IMR-90 (cell line): ENCODE data around the gene SREK1IP1. TPM values are rescaled to one million over a fixed set of nuclear protein-coding genes. Genes with fewer than 3 reads are reported as not detected.

Experiments
- ATAC-seq: fragments of 200-7000 bp; cut with Tn5 transposase; 2 replicates; pipeline ENCODE4 v1.9.1; 2020; ENCODE audit warnings: low read depth, mild to moderate bottlenecking, moderate library complexity
- BruUV-seq: library from RNA; stranded (reverse); fragments of 400-500 nt; replicated peaks from 2 replicates; lab custom pipeline; 2021; lab: Mats Ljungman, UMichigan
- CTCF ChIA-PET: fragments of 300-600 bp; formaldehyde crosslinking; extraction: SDS; loops from one replicate; lab custom pipeline; 2021; ENCODE audit warnings: antibody characterized with exemption; lab: Yijun Ruan, JAX
- POLR2A ChIA-PET: fragments of 300-600 bp; sonication (Branson Sonifier 250); formaldehyde crosslinking; loops from one replicate; lab custom pipeline; 2022; ENCODE audit warnings: antibody characterized with exemption; ENCODE audit not compliant: unreplicated experiment; lab: Charles Lee
- DNase-seq: peaks from one replicate; pipeline ENCODE4 v3.0.0; 2013
- H2AFZ ChIP-seq: replicated peaks from 2 replicates; pipeline ENCODE3; 2013; ENCODE audit warnings: low read length, mild to moderate bottlenecking; ENCODE audit not compliant: poor library complexity
- H2AK5ac ChIP-seq: 2 replicates; pipeline ENCODE4 v1.6.1; 2013; ENCODE audit warnings: low read depth, low read length, inconsistent platforms
- H2AK9ac ChIP-seq: replicated peaks from 2 replicates; pipeline ENCODE3; 2013; ENCODE audit warnings: mild to moderate bottlenecking, low read depth, low read length, moderate library complexity; ENCODE audit not compliant: poor library complexity
- H2BK120ac ChIP-seq: 2 replicates; pipeline ENCODE4 v1.6.1; 2013; ENCODE audit warnings: low read depth, low read length, inconsistent platforms
- H2BK15ac ChIP-seq: 3 replicates; pipeline ENCODE4 v1.6.1; 2013; ENCODE audit warnings: low read depth, low read length, inconsistent platforms
- H2BK20ac ChIP-seq: 2 replicates; pipeline ENCODE4 v1.6.1; 2013; ENCODE audit warnings: low read depth, mild to moderate bottlenecking, inconsistent platforms, low read length, moderate library complexity
- H2BK5ac ChIP-seq: 2 replicates; pipeline ENCODE4 v1.6.1; 2013; ENCODE audit warnings: mild to moderate bottlenecking, low read depth, low read length, inconsistent platforms; ENCODE audit not compliant: poor library complexity, severe bottlenecking
- H3K14ac ChIP-seq: replicated peaks from 2 replicates; pipeline ENCODE4 v1.6.1; 2013; ENCODE audit warnings: low read depth, low read length, inconsistent platforms
- H3K18ac ChIP-seq: 2 replicates; pipeline ENCODE4 v1.6.1; 2013; ENCODE audit warnings: low read depth, low read length, control low read depth
- H3K23ac ChIP-seq: 2 replicates; pipeline ENCODE4 v1.6.1; 2013; ENCODE audit warnings: low read depth, low read length, inconsistent platforms
- H3K27ac ChIP-seq: 2 replicates; pipeline ENCODE4 v1.5.1; 2013; ENCODE audit warnings: mild to moderate bottlenecking, control low read depth, low read length; ENCODE audit not compliant: insufficient read depth
- H3K27me3 ChIP-seq: 2 replicates; pipeline ENCODE4 v1.6.1; 2013; ENCODE audit warnings: low read length; ENCODE audit not compliant: control insufficient read depth, insufficient read depth
- H3K36me3 ChIP-seq: 2 replicates; pipeline ENCODE4 v1.6.1; 2013; ENCODE audit warnings: low read length, mixed read lengths; ENCODE audit not compliant: control insufficient read depth, insufficient read depth
- H3K4ac ChIP-seq: 2 replicates; pipeline ENCODE4 v1.6.1; 2013; ENCODE audit warnings: low read depth, low read length, inconsistent platforms
- H3K4me1 ChIP-seq: 2 replicates; pipeline ENCODE4 v1.6.1; 2013; ENCODE audit warnings: low read length, mixed read lengths; ENCODE audit not compliant: control insufficient read depth, insufficient read depth
- H3K4me2 ChIP-seq: 2 replicates; pipeline ENCODE4 v1.6.1; 2013; ENCODE audit warnings: low read depth, mild to moderate bottlenecking, control low read depth, low read length, moderate library complexity
- H3K4me3 ChIP-seq: 2 replicates; pipeline ENCODE4 v1.5.1; 2013; ENCODE audit warnings: low read depth, mild to moderate bottlenecking, control low read depth, low read length, moderate library complexity; ENCODE audit not compliant: insufficient read depth
- H3K56ac ChIP-seq: 2 replicates; pipeline ENCODE4 v1.6.1; 2013; ENCODE audit warnings: low read length, inconsistent platforms; ENCODE audit not compliant: insufficient read depth; ENCODE audit errors: extremely low read depth
- H3K79me1 ChIP-seq, 2 experiments: 2 replicates each; pipeline ENCODE4 v1.6.1; 2013; ENCODE audit warnings: low read length in 2 of 2, inconsistent platforms in 1 of 2, low read depth in 1 of 2
- H3K9ac ChIP-seq: 2 replicates; pipeline ENCODE4 v1.6.1; 2013; ENCODE audit warnings: low read depth, low read length, control low read depth
- H3K9me1 ChIP-seq: 2 replicates; pipeline ENCODE4 v1.6.1; 2013; ENCODE audit warnings: low read length, inconsistent platforms; ENCODE audit not compliant: insufficient read depth
- H3K9me3 ChIP-seq: 2 replicates; pipeline ENCODE4 v1.6.1; 2013; ENCODE audit warnings: low read length; ENCODE audit not compliant: control insufficient read depth, insufficient read depth
- H4K20me1 ChIP-seq: 2 replicates; pipeline ENCODE4 v1.6.1; 2013; ENCODE audit warnings: low read length, inconsistent platforms; ENCODE audit not compliant: insufficient read depth
- H4K5ac ChIP-seq: 2 replicates; pipeline ENCODE4 v1.6.1; 2013; ENCODE audit warnings: mild to moderate bottlenecking, low read depth, low read length, control low read depth
- H4K8ac ChIP-seq, 2 experiments: 2 replicates each; pipeline ENCODE4 v1.6.1; 2013; ENCODE audit warnings: low read depth in 2 of 2, low read length in 2 of 2, control low read depth in 1 of 2, inconsistent platforms in 1 of 2
- H4K91ac ChIP-seq: 2 replicates; pipeline ENCODE4 v1.6.1; 2013; ENCODE audit warnings: low read depth, low read length, inconsistent platforms; ENCODE audit not compliant: insufficient read depth
- BHLHE40 ChIP-seq: fragments of 150-350 bp; IDR thresholded peaks from 2 replicates; pipeline ENCODE4 v1.6.1; 2016; ENCODE audit warnings: mild to moderate bottlenecking, low read depth, low read length
- CEBPB ChIP-seq: IDR thresholded peaks from 2 replicates; pipeline ENCODE4 v1.6.1; 2012; ENCODE audit warnings: low read depth, low read length, improper control_type of control experiment
- CHD1 ChIP-seq: IDR thresholded peaks from 2 replicates; pipeline ENCODE4 v1.6.1; 2012; ENCODE audit warnings: low read depth, low read length, improper control_type of control experiment
- FOS ChIP-seq: fragments of 150-350 bp; IDR thresholded peaks from 2 replicates; pipeline ENCODE4 v1.6.1; 2016; ENCODE audit warnings: low read depth, low read length
- MAZ ChIP-seq: IDR thresholded peaks from 2 replicates; pipeline ENCODE4 v1.6.1; 2012; ENCODE audit warnings: low read depth, mild to moderate bottlenecking, low read length, improper control_type of control experiment, moderate library complexity, borderline replicate concordance
- MXI1 ChIP-seq: IDR thresholded peaks from 2 replicates; pipeline ENCODE4 v1.6.1; 2012; ENCODE audit warnings: low read depth, mild to moderate bottlenecking, low read length, moderate library complexity, borderline replicate concordance
- NFE2L2 ChIP-seq: fragments of 150-350 bp; IDR thresholded peaks from 2 replicates; pipeline ENCODE4 v1.6.1; 2016; ENCODE audit warnings: low read depth, mild to moderate bottlenecking, low read length
- POLR2A ChIP-seq: IDR thresholded peaks from 2 replicates; pipeline ENCODE4 v1.6.1; 2012; ENCODE audit warnings: mild to moderate bottlenecking, low read depth, low read length
- RAD21 ChIP-seq: IDR thresholded peaks from 2 replicates; pipeline ENCODE4 v1.6.1; 2012; ENCODE audit warnings: low read length, improper control_type of control experiment
- RCOR1 ChIP-seq: IDR thresholded peaks from 2 replicates; pipeline ENCODE4 v1.6.1; 2012; ENCODE audit warnings: mild to moderate bottlenecking, low read length, improper control_type of control experiment; ENCODE audit not compliant: insufficient replicate concordance
- RFX5 ChIP-seq: IDR thresholded peaks from 2 replicates; pipeline ENCODE4 v1.8.0; 2012; ENCODE audit warnings: low read depth, mild to moderate bottlenecking, low read length, moderate library complexity
- SMC3 ChIP-seq: fragments of 150-350 bp; IDR thresholded peaks from 2 replicates; pipeline ENCODE4 v1.6.1; 2016; ENCODE audit warnings: low read depth, mild to moderate bottlenecking, antibody characterized with exemption, low read length, moderate library complexity
- USF2 ChIP-seq: fragments of 150-350 bp; IDR thresholded peaks from 2 replicates; pipeline ENCODE4 v1.6.1; 2017; ENCODE audit warnings: mild to moderate bottlenecking, antibody characterized with exemption, low read length, low read depth
- WGBS, 2 experiments: methylation state at CpG; one replicate each; pipeline versions ENCODE4 v1.1.5 to v1.1.7; 2013; ENCODE audit warnings: missing lambda C conversion rate in 2 of 2; ENCODE audit not compliant: insufficient read length in 1 of 2; ENCODE audit errors: extremely low coverage in 2 of 2; 5-methylcytosine and 5-hydroxymethylcytosine counted together
- dilution Hi-C: fragments of 300-500 bp; cut with HindIII; formaldehyde crosslinking; loops from one replicate; pipeline ENCODE4 v1.14.3; 2018; ENCODE audit warnings: low sequenced_read_pairs; ENCODE audit not compliant: unreplicated experiment
- in situ Hi-C: fragments of 300-500 bp; cut with MboI; formaldehyde crosslinking; loops from 3 replicates; pipeline ENCODE4 v1.14.3; 2019; ENCODE audit warnings: low sequenced_read_pairs, inconsistent platforms, mixed read lengths
- intact Hi-C: fragments of 100-400 bp; cut with micrococcal nuclease; formaldehyde crosslinking; loops from 2 replicates; pipeline ENCODE4 v1.10.0; 2022
- polyA plus RNA-seq, 3 experiments: library from polyadenylated mRNA; depleted of rRNA; stranded (reverse); fragments of >200 nt; gene quantifications; 2 replicates each; pipeline ENCODE4 v1.2.3, GENCODE V29; 2012; ENCODE audit warnings: low replicate concordance in 1 of 3
- total RNA-seq: library from RNA; depleted of rRNA; stranded (reverse); fragments of >200 nt; gene quantifications from 2 replicates; pipeline ENCODE4 v1.2.3, GENCODE V29; 2012
- TF ChIP-seq, protein P1 (sequence below): conservative IDR thresholded peaks from 2 replicates; pipeline ENCODE4 v1.5.1; 2012; ENCODE audit warnings: mild to moderate bottlenecking, low read depth, low read length, improper control_type of control experiment

Gene SREK1IP1
- total and polyA plus RNA-seq, 2 of the 4 experiments (the other 2 are of a cell fraction): 3.3 to 6.5 TPM

GRCh38 chr5:64749385-64749784 lies 19.1 kb downstream of the SREK1IP1 start:
- Histone ChIP-seq H3K9me3 (no peaks in the 10 kb centered on the region), H4K20me1 (no peaks in the 10 kb centered on the region), H3K27ac (no peak overlapping the region), H4K5ac (no peak overlapping the region), H3K79me1 (peaks cover 11 to 24% of the 10 kb centered on the region in 2 experiments), H3K27me3 (no peaks in the 10 kb centered on the region), H2AK9ac (no peak overlapping the region), H3K14ac (no peak overlapping the region), H3K4me3 (no peak overlapping the region), H3K36me3 (peaks cover 4% of the 10 kb centered on the region), H4K8ac (no peak overlapping the region), H3K9me1 (no peaks in the 10 kb centered on the region), H2AFZ (no peak overlapping the region), H4K91ac (no peak overlapping the region), H3K4me2 (no peak overlapping the region), H2BK20ac (no peak overlapping the region), H3K4me1 (no peaks in the 10 kb centered on the region), H3K56ac (no peak overlapping the region), H2BK120ac (no peak overlapping the region), H3K23ac (no peak overlapping the region), H2AK5ac (no peak overlapping the region), H2BK15ac (no peak overlapping the region), H3K4ac (no peak overlapping the region), H2BK5ac (no peak overlapping the region), H3K9ac (no peak overlapping the region), H3K18ac (no peak overlapping the region)
- ATAC-seq: no peak
- TF ChIP-seq SMC3: no peak
- no peak for TF ChIP-seq NFE2L2
- no peak for TF ChIP-seq RFX5
- TF ChIP-seq CEBPB: no peak
- TF ChIP-seq BHLHE40: no peak
- TF ChIP-seq, protein P1, sequence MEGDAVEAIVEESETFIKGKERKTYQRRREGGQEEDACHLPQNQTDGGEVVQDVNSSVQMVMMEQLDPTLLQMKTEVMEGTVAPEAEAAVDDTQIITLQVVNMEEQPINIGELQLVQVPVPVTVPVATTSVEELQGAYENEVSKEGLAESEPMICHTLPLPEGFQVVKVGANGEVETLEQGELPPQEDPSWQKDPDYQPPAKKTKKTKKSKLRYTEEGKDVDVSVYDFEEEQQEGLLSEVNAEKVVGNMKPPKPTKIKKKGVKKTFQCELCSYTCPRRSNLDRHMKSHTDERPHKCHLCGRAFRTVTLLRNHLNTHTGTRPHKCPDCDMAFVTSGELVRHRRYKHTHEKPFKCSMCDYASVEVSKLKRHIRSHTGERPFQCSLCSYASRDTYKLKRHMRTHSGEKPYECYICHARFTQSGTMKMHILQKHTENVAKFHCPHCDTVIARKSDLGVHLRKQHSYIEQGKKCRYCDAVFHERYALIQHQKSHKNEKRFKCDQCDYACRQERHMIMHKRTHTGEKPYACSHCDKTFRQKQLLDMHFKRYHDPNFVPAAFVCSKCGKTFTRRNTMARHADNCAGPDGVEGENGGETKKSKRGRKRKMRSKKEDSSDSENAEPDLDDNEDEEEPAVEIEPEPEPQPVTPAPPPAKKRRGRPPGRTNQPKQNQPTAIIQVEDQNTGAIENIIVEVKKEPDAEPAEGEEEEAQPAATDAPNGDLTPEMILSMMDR: no peak
- TF ChIP-seq MAZ: no peak
- no peak for TF ChIP-seq RAD21
- TF ChIP-seq MXI1: no peak
- no peak for TF ChIP-seq RCOR1
- TF ChIP-seq CHD1: no peak
- TF ChIP-seq USF2: no peak
- no peak for TF ChIP-seq POLR2A
- no peak for TF ChIP-seq FOS
- dilution Hi-C loops: no loop called here
- no TSS peak for BruUV-seq
- intact Hi-C loops: no loop called here
- in situ Hi-C loops: no loop called here
- POLR2A ChIA-PET: no interaction called here
- CTCF ChIA-PET: interaction anchor here (1.8 kb wide), 1 partner anchor 10 kb away, joined by 8 read pairs; no protein-coding TSS in a partner anchor
- no peak for DNase-seq
- WGBS, 2 experiments: no CpG with 5 or more reads among the region's 4 CpGs
